ENCODE results near the gene ASB2.

The ASB2 gene

GRCh38 chr14:93953739-93954515 lies 22.4 kb downstream of the ASB2 start:
- TF ChIP-seq GABPA (IDR thresholded peaks at IDR 0.05; ENCODE audit: low read depth) (no peak), CTCF (IDR thresholded peaks at IDR 0.05; ENCODE audit: insufficient read depth, low read length) (no peak), REST (IDR thresholded peaks at IDR 0.05; ENCODE audit: insufficient replicate concordance, low read depth) (no peak), POLR2AphosphoS5 (IDR thresholded peaks at IDR 0.05; ENCODE audit: low read depth) (no peak), SPI1 (IDR thresholded peaks at IDR 0.05; ENCODE audit: borderline replicate concordance, low read depth) (no peak)
- Histone ChIP-seq H3K27me3 (ENCODE audit: insufficient read depth, poor library complexity, severe bottlenecking) (no peaks in the 10 kb centered on the region), H3K4me3 (replicated peaks; ENCODE audit: insufficient read depth, low read length) (no peak overlapping the region; the same call in 1 of the 2 replicates), H3K27ac (replicated peaks) (peak overlapping the region; percentile 95)
- DNase-seq (ENCODE audit: low read depth in 1 of 2, low spot score in 1 of 2) = no peak

GRCh38 chr14:93953263-93953662 lies 23.1 kb downstream of the ASB2 start:
- Histone ChIP-seq H3K27ac (replicated peaks) (no peak overlapping the region), H3K4me3 (replicated peaks; ENCODE audit: insufficient read depth, low read length) (no peak overlapping the region), H3K27me3 (ENCODE audit: insufficient read depth, poor library complexity, severe bottlenecking) (no peaks in the 10 kb centered on the region)
- TF ChIP-seq SPI1 (IDR thresholded peaks at IDR 0.05; ENCODE audit: borderline replicate concordance, low read depth) (no peak), REST (IDR thresholded peaks at IDR 0.05; ENCODE audit: insufficient replicate concordance, low read depth) (no peak), CTCF (IDR thresholded peaks at IDR 0.05; ENCODE audit: insufficient read depth, low read length) (no peak), GABPA (IDR thresholded peaks at IDR 0.05; ENCODE audit: low read depth) (no peak), POLR2AphosphoS5 (IDR thresholded peaks at IDR 0.05; ENCODE audit: low read depth) (no peak)
- DNase-seq (ENCODE audit: low read depth in 1 of 2, low spot score in 1 of 2) = no peak

GRCh38 chr14:93952829-93953228 lies 23.5 kb downstream of the ASB2 start:
- TF ChIP-seq REST (IDR thresholded peaks at IDR 0.05; ENCODE audit: insufficient replicate concordance, low read depth) (no peak), SPI1 (IDR thresholded peaks at IDR 0.05; ENCODE audit: borderline replicate concordance, low read depth) (no peak), GABPA (IDR thresholded peaks at IDR 0.05; ENCODE audit: low read depth) (no peak), CTCF (IDR thresholded peaks at IDR 0.05; ENCODE audit: insufficient read depth, low read length) (no peak), POLR2AphosphoS5 (IDR thresholded peaks at IDR 0.05; ENCODE audit: low read depth) (no peak)
- DNase-seq (ENCODE audit: low read depth in 1 of 2, low spot score in 1 of 2) = no peak
- H3K27me3 ChIP-seq (ENCODE audit: insufficient read depth, poor library complexity, severe bottlenecking) = no peaks in the 10 kb centered on the region

More at GRCh38 chr14:93952829-93953228, 23.5 kb downstream of the ASB2 start:
- Histone ChIP-seq H3K4me3 (replicated peaks; ENCODE audit: insufficient read depth, low read length) (no peak overlapping the region), H3K27ac (replicated peaks) (no peak overlapping the region)

All from HL-60 (cell line).